T-helper 17 cell (primary cell): Measurements from ENCODE around the gene KCNJ10. TPM values are rescaled to one million over a fixed set of nuclear protein-coding genes. Genes with fewer than 3 reads are reported as not detected.

Experiments
- ATAC-seq: fragments of 150-1000 bp; cut with Tn5 transposase; 2 replicates; pipeline ENCODE4 v1.10.0; 2021; ENCODE audit warnings: mild to moderate bottlenecking, moderate library complexity
- DNase-seq, 3 donors: peaks; one replicate each; pipeline versions ENCODE4 v3.0.0 to v3.0.0-alpha.2; 2020 to 2021
- H3K9me3 ChIP-seq: one replicate; pipeline ENCODE4 v1.7.0; 2013; ENCODE audit warnings: low read length, mild to moderate bottlenecking; ENCODE audit not compliant: control insufficient read depth, poor library complexity, severe bottlenecking
- H3K27ac Mint-ChIP-seq: one replicate; pipeline ENCODE4 v1.8.0; 2022; ENCODE audit warnings: mild to moderate bottlenecking, moderate library complexity, mixed read lengths
- H3K27me3 Mint-ChIP-seq: one replicate; pipeline ENCODE4 v1.8.0; 2022; ENCODE audit warnings: mixed read lengths
- H3K36me3 Mint-ChIP-seq: one replicate; pipeline ENCODE4 v1.8.0; 2022; ENCODE audit warnings: low read depth, mixed read lengths
- H3K4me1 Mint-ChIP-seq: one replicate; pipeline ENCODE4 v1.8.0; 2022; ENCODE audit warnings: mild to moderate bottlenecking, mixed read lengths
- H3K4me3 Mint-ChIP-seq: one replicate; pipeline ENCODE4 v1.8.0; 2022; ENCODE audit warnings: mild to moderate bottlenecking, moderate library complexity, mixed read lengths
- total RNA-seq, 4 donors: library from RNA in 2 of 4; stranded (reverse) in 2 of 4; gene quantifications; one replicate each; pipeline ENCODE4 v1.2.3 and lab custom pipeline; 2022 to 2026

KCNJ10 gene
- total RNA-seq, 2 donors from 2014 or later = not detected

GRCh38 chr1:160074865-160075264 lies 4.9 kb upstream of the KCNJ10 start:
- Mint-ChIP-seq H3K27ac (no peak overlapping the region), H3K4me3 (no peak overlapping the region), H3K4me1 (peaks cover 17% of the 10 kb centered on the region), H3K27me3 (peaks cover 86% of the 10 kb centered on the region), H3K36me3 (peaks cover 25% of the 10 kb centered on the region)
- no peaks in the 10 kb centered on the region for H3K9me3 ChIP-seq
- ATAC-seq (no peak), DNase-seq (no peak)

- peaks cover 19% of the 10 kb centered on the region for H3K4me1 Mint-ChIP-seq
- peaks cover 24% of the 10 kb centered on the region for H3K36me3 Mint-ChIP-seq
- H3K27ac Mint-ChIP-seq = no peak overlapping the region
- DNase-seq = no peak
- H3K27me3 Mint-ChIP-seq = peaks cover 76% of the 10 kb centered on the region
- no peak for ATAC-seq
- no peaks in the 10 kb centered on the region for H3K9me3 ChIP-seq
- no peak overlapping the region for H3K4me3 Mint-ChIP-seq
Observed at GRCh38 chr1:160071289-160071688, 1.3 kb upstream of the KCNJ10 start.

GRCh38 chr1:160070243-160071163 lies 543 bp upstream of the KCNJ10 start:
- H3K9me3 ChIP-seq = no peaks in the 10 kb centered on the region
- peaks cover 19% of the 10 kb centered on the region for H3K4me1 Mint-ChIP-seq
- peak; percentile 92 for ATAC-seq
- peaks cover 26% of the 10 kb centered on the region for H3K36me3 Mint-ChIP-seq
- peak; percentile 26 to 61 (median 45) for DNase-seq
- H3K27ac Mint-ChIP-seq = peak overlapping the region; percentile 72
- peaks cover 73% of the 10 kb centered on the region for H3K27me3 Mint-ChIP-seq
- peak overlapping the region; percentile 98 for H3K4me3 Mint-ChIP-seq

- Mint-ChIP-seq H3K27me3 (peaks cover 59% of the 10 kb centered on the region), H3K36me3 (peaks cover 19% of the 10 kb centered on the region), H3K4me1 (peaks cover 19% of the 10 kb centered on the region), H3K27ac (no peak overlapping the region), H3K4me3 (no peak overlapping the region)
- H3K9me3 ChIP-seq = no peaks in the 10 kb centered on the region
- ATAC-seq = no peak
- DNase-seq = no peak
Observed at GRCh38 chr1:160068225-160068624, 1.7 kb downstream of the KCNJ10 start.

- Mint-ChIP-seq H3K4me3 (no peak overlapping the region), H3K27me3 (peaks cover 53% of the 10 kb centered on the region)
- no peak for ATAC-seq
Observed at GRCh38 chr1:160066829-160067745, 2.9 kb downstream of the KCNJ10 start.

GRCh38 chr1:160064746-160065145 lies 5.2 kb downstream of the KCNJ10 start:
- H3K4me1 Mint-ChIP-seq = peaks cover 2% of the 10 kb centered on the region
- H3K27me3 Mint-ChIP-seq = peaks cover 48% of the 10 kb centered on the region
- no peaks in the 10 kb centered on the region for H3K9me3 ChIP-seq
- DNase-seq = no peak
- no peak for ATAC-seq
- H3K4me3 Mint-ChIP-seq = no peak overlapping the region
- no peak overlapping the region for H3K27ac Mint-ChIP-seq
- peaks cover 6% of the 10 kb centered on the region for H3K36me3 Mint-ChIP-seq

More at GRCh38 chr1:160066829-160067745, 2.9 kb downstream of the KCNJ10 start:
- DNase-seq = no peak
- Mint-ChIP-seq H3K4me1 (peaks cover 18% of the 10 kb centered on the region), H3K36me3 (peaks cover 17% of the 10 kb centered on the region), H3K27ac (no peak overlapping the region)
- H3K9me3 ChIP-seq = no peaks in the 10 kb centered on the region

GRCh38 chr1:160064164-160064563 lies 5.8 kb downstream of the KCNJ10 start:
- Mint-ChIP-seq H3K27me3 (peaks cover 48% of the 10 kb centered on the region), H3K27ac (no peak overlapping the region), H3K36me3 (peaks cover 3% of the 10 kb centered on the region), H3K4me1 (no peaks in the 10 kb centered on the region), H3K4me3 (no peak overlapping the region)
- DNase-seq (no peak), ATAC-seq (no peak)
- no peaks in the 10 kb centered on the region for H3K9me3 ChIP-seq

GRCh38 chr1:160063176-160063575 lies 6.8 kb downstream of the KCNJ10 start:
- no peak overlapping the region for H3K27ac Mint-ChIP-seq
- H3K9me3 ChIP-seq = no peaks in the 10 kb centered on the region
- ATAC-seq = no peak
- H3K27me3 Mint-ChIP-seq = peaks cover 48% of the 10 kb centered on the region
- H3K36me3 Mint-ChIP-seq = peaks cover 3% of the 10 kb centered on the region
- H3K4me3 Mint-ChIP-seq = no peak overlapping the region
- DNase-seq = no peak
- H3K4me1 Mint-ChIP-seq = no peaks in the 10 kb centered on the region

GRCh38 chr1:160062230-160062532 lies 7.8 kb downstream of the KCNJ10 start:
- no peaks in the 10 kb centered on the region for H3K9me3 ChIP-seq
- H3K27me3 Mint-ChIP-seq = peaks cover 58% of the 10 kb centered on the region
- no peak for DNase-seq
- no peak for ATAC-seq
- H3K4me1 Mint-ChIP-seq = no peaks in the 10 kb centered on the region
- no peak overlapping the region for H3K4me3 Mint-ChIP-seq
- H3K27ac Mint-ChIP-seq = no peak overlapping the region
- H3K36me3 Mint-ChIP-seq = peaks cover 3% of the 10 kb centered on the region

GRCh38 chr1:160061369-160062229 lies 8.4 kb downstream of the KCNJ10 start:
- H3K9me3 ChIP-seq = no peaks in the 10 kb centered on the region
- Mint-ChIP-seq H3K27me3 (peaks cover 64% of the 10 kb centered on the region), H3K27ac (no peak overlapping the region), H3K4me1 (no peaks in the 10 kb centered on the region), H3K4me3 (no peak overlapping the region), H3K36me3 (peaks cover 7% of the 10 kb centered on the region)
- no peak for ATAC-seq
- no peak for DNase-seq

GRCh38 chr1:160058087-160058486 lies 11.9 kb downstream of the KCNJ10 start:
- Mint-ChIP-seq H3K36me3 (peaks cover 16% of the 10 kb centered on the region), H3K27ac (no peak overlapping the region), H3K4me1 (peaks cover 3% of the 10 kb centered on the region), H3K4me3 (no peak overlapping the region), H3K27me3 (peaks cover 89% of the 10 kb centered on the region)
- DNase-seq (no peak), ATAC-seq (no peak)
- H3K9me3 ChIP-seq = no peaks in the 10 kb centered on the region

GRCh38 chr1:160056648-160057169 lies 13.3 kb downstream of the KCNJ10 start:
- no peak overlapping the region for H3K4me3 Mint-ChIP-seq
- peaks cover 8% of the 10 kb centered on the region for H3K4me1 Mint-ChIP-seq
- H3K36me3 Mint-ChIP-seq = peaks cover 18% of the 10 kb centered on the region
- no peak for ATAC-seq
- no peaks in the 10 kb centered on the region for H3K9me3 ChIP-seq
- H3K27me3 Mint-ChIP-seq = peaks cover 94% of the 10 kb centered on the region
- H3K27ac Mint-ChIP-seq = no peak overlapping the region
- no peak for DNase-seq
